Right renal cortex interstitium (tissue), 3 donors: Measurements from ENCODE around the gene CAPZB. TPM values are rescaled to one million over a fixed set of nuclear protein-coding genes. Genes with fewer than 3 reads are reported as not detected.

Source experiments
- DNase-seq, 3 donors: peaks; one replicate each; pipeline ENCODE4 v3.0.0-alpha.2; 2013; ENCODE audit warnings: low read depth in 3 of 3, low spot score in 2 of 3
- polyA plus RNA-seq, 3 donors: library from polyadenylated mRNA; unstranded; fragments of 120-200 nt; gene quantifications; one replicate each; pipeline ENCODE4 v1.2.1, GENCODE V29; 2013; ENCODE audit not compliant: insufficient read length in 3 of 3

The CAPZB gene
- polyA plus RNA-seq, 3 donors = 233 to 248 (median 244) TPM

- no peak for DNase-seq
Measured at GRCh38 chr1:19472174-19472573, 13.2 kb downstream of the CAPZB start.

GRCh38 chr1:19469004-19469403 lies 16.3 kb downstream of the CAPZB start:
- DNase-seq = no peak

- DNase-seq = no peak
Measured at GRCh38 chr1:19468397-19468956, 16.9 kb downstream of the CAPZB start.

GRCh38 chr1:19467199-19468187 lies 17.8 kb downstream of the CAPZB start:
- no peak for DNase-seq

GRCh38 chr1:19466112-19466561 lies 19.2 kb downstream of the CAPZB start:
- DNase-seq = no peak

- no peak for DNase-seq
Measured at GRCh38 chr1:19465650-19466049, 19.7 kb downstream of the CAPZB start.

- no peak for DNase-seq
Measured at GRCh38 chr1:19465123-19465522, 20.2 kb downstream of the CAPZB start.

- no peak for DNase-seq
Measured at GRCh38 chr1:19464696-19465095, 20.6 kb downstream of the CAPZB start.

- no peak for DNase-seq
Measured at GRCh38 chr1:19463504-19463803, 21.9 kb downstream of the CAPZB start.

GRCh38 chr1:19462781-19463503 lies 22.4 kb downstream of the CAPZB start:
- DNase-seq = no peak

- DNase-seq = no peak
Measured at GRCh38 chr1:19461220-19461554, 24.2 kb downstream of the CAPZB start.

- no peak for DNase-seq
Measured at GRCh38 chr1:19460535-19461219, 24.7 kb downstream of the CAPZB start.

GRCh38 chr1:19458815-19459417 lies 26.4 kb downstream of the CAPZB start:
- DNase-seq = no peak

GRCh38 chr1:19457607-19458006 lies 27.7 kb downstream of the CAPZB start:
- DNase-seq = no peak

- no peak for DNase-seq
Measured at GRCh38 chr1:19456968-19457441, 28.3 kb downstream of the CAPZB start.

- DNase-seq = no peak
Measured at GRCh38 chr1:19455353-19455752, 30.0 kb downstream of the CAPZB start.

GRCh38 chr1:19454265-19455146 lies 30.8 kb downstream of the CAPZB start:
- DNase-seq = no peak

GRCh38 chr1:19453741-19454201 lies 31.6 kb downstream of the CAPZB start:
- no peak for DNase-seq

GRCh38 chr1:19452221-19452663 lies 33.1 kb downstream of the CAPZB start:
- DNase-seq = no peak
